Activated CD4-positive, alpha-beta T cell treated with anti-CD3 and anti-CD28 coated beads, Interleukin-2, amount 50 U/mL, for 4 hours (primary cell): Measurements from ENCODE around the gene SPPL2B.

Experiments
- DNase-seq, 2 experiments: peaks; one replicate each; pipeline ENCODE4 v3.0.0-alpha.2; 2020

The SPPL2B gene

DNA sequence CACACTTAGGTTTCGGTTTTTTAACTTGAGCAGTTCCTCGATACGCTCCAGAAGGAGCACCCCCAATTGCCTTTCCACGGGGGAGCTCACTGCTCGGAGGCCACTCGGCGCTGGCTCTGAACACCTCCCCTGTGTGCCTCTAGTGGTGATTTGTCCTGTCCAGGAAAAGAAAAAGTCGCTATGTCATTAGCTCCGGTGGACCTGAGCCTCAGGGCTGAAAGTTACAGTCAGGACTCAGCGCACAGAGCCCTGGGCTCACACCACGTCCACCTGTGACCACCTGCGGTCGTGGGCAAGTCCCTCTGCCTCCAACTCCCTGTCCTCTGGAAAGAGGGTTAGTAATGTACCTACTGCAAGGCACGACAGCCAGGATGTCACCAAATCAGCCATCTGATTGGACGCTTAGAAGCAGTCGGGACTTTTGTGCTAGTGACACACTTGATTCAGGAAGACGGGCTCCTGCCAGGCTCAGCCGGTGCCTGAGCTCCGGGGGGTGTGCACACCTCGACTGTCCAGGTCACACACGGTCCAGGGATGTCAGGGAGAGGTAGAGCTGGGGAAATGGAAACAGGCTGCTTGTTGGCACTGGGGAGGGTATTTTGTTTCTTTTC lies 27.7 kb downstream of the SPPL2B start:
- DNase-seq: no peak

DNA sequence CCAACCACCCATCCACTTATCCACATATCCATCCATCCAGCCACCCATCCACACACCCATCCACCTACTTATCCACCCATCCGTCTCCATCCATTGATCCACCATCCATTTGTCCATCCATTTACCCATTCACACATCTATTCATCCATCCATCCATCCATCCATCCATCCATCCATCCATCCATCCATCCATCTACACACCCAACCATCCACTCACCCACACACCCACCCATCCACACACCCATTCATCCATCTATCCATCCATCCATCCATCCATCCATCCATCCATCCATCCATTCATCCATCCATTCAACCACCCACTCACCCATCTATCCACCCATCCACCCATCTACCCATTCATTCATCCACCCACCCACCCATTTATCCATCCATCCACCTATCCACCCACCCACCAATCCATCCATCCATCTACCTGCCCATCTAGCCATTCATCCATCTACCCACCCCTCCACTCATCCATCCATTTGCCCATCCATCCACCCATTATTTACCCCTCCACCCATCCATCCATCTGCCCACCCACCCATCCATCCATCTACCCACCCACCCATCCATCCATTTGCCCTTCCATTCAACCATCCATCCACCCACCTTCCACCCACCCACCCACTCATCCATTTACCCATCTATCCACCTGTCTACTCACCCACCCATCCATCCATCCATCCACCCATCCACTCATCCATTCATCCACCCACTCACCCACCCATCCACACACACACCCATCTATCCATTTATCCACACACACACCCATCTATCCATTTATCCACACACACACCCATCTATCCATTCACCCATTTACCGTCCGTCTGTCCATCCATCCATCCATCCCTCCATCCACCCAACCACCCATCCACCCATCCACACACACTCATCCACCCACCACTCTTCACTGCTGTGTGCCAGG lies 29.1 kb downstream of the SPPL2B start:
- DNase-seq: no peak

DNA sequence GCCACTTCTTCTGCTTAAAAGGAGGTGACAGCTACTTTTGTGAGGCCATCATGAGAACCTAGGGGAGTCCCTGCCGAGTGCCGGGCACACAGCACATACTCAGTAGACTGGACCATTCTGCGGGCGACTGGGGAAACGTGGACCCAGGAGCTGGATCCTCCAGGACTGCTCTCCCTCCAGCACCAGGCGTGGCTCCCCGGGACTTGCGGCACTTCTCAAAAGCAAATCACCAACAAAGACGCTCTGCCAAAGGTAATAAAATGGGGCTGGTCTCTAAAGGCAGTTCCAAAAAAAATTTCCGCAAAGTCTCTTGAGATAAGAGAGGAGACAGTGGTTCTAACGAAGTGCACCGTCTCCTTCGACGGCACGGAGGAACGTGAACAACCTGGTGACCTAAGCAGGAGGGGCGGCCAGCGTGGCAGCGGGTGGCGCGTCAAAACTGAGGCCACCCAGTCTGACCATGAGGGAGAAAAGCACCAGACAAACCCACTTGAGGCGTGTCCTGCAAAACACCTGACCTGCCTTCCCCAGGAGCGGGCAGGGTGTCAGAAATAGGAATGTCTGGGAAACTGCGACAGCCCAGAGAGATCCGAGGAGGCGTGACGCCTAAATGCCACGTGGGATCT lies 30.2 kb downstream of the SPPL2B start:
- DNase-seq: no peak

DNA sequence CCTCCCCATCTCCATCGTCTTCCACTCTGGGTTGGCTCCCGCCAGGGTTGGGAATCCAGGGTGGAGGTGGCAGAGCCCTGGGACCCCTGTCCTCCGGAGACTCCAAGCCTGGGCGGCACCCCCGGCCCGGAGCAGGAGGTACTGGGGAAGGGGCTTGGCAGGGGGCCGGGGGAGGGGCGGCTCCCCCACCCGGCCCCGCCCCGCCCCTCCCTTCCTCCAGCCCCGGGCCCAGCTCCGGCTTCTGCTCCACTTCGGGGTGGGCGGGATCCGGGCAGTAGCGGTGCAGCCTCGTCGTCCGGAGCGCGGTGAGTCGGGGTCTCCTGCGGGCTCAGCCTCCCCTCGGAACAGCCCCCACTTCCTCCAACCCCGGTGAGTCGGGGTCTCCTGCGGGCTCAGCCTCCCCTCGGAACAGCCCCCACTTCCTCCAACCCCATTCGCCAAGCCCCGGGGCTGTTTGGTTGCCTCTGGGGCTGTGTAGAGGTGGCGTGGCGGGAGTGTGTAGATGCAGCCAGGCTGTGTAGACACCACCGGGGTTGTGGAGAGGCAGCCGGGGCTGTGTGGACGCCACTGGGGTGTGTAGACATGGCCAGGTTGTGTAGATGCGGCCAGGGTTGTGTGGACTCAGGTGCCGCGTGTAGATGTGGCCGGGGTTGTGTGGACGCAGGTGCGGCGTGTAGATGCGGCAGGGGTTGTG lies 31.7 kb downstream of the SPPL2B start, which contains the start of gene TMPRSS9:
Gene TMPRSS9 (plus strand): TSS at position 274 of the 694 bp plus-strand sequence. CDS start 29,521 bp downstream, outside the sequence.
- DNase-seq: no peak

GRCh38 chr19:2360833-2361232 lies 32.3 kb downstream of the SPPL2B start:
- no peak for DNase-seq

DNA sequence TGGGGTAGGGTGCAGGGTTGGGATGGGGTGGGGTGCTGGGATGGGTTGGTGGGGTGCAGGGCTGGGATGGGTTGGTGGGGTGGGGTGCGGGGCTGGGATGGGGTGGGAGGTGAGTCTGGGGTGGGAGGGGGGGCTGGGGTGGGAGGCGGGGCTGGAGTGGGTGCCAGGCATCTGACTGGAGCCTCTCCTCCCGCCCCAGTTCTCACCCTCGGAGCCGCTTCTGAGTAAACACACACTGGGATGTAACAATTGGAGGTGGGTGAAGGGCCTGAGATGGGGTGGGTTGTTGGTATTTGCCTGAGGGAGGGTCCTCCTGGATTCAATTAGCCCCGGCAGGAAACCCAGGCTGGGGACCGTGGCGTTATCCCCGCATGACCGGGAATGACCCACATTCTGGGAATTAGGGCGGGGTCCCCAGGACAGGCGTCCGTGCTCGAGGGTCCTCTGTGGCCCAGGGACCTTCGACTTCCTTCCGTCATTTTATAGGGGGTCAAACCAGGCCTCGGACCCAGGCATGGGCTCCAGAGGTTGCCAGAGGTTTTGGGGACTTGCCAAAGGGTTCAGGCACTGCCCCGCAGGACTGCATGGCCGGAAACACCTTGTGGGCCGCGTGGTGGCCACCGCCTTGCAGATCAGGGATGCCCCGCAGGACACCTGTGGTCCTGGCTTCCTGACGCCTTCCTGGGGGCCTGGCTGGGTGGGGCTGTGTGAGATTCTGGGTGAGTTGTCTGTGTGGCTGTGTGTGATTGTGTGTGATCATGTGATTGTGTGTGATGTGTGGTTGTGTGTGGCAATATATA lies 33.0 kb downstream of the SPPL2B start:
- DNase-seq: no peak

GRCh38 chr19:2362046-2362969 lies 33.8 kb downstream of the SPPL2B start:
- no peak for DNase-seq

DNA sequence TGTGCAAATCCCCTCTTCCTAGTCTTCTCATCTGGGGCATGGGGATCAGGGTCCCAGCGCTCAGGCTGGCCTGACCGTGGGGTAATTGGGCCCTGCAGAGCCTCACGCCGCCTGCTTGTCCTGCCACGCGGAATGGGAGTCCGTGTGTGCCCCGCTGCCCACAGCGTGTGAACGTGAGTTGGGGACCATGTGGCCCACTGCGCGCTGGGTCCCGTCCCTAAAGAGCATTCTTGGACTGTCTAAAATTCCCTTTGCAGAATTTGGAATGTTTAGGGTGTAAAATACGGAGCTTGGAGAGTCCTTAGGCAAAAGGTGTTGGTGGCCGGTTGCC lies 34.5 kb downstream of the SPPL2B start:
- DNase-seq: no peak

GRCh38 chr19:2363419-2363818 lies 34.9 kb downstream of the SPPL2B start:
- DNase-seq: no peak

- DNase-seq: no peak
Measured at GRCh38 chr19:2365201-2365970, 36.9 kb downstream of the SPPL2B start.

GRCh38 chr19:2371656-2372055 lies 43.2 kb downstream of the SPPL2B start:
- no peak for DNase-seq

- DNase-seq: no peak
Measured at GRCh38 chr19:2372076-2372612, 43.7 kb downstream of the SPPL2B start.

- no peak for DNase-seq
Measured at GRCh38 chr19:2374808-2375207, 46.3 kb downstream of the SPPL2B start.

GRCh38 chr19:2375353-2376121 lies 47.1 kb downstream of the SPPL2B start:
- DNase-seq: no peak

- no peak for DNase-seq
Measured at GRCh38 chr19:2376784-2377519, 48.5 kb downstream of the SPPL2B start.

DNA sequence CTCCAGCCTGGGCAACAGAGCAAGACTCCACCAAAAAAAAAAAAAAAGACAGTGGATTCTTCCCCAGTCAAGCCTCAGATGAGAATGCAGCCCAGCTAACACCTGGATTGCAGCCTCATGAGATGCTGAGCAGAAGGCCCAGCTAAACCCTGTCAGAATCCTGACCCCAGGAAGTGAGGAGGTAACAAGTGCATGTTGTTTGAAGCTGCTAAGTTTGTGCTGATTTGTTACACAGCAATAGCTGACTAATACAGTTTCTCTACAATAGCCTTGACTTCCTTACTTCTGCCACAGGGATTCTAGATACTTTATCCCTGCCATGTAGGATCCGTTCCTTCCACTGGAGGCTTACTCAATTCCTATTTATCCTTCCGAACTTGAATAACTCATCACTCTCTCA lies 52.1 kb downstream of the SPPL2B start:
- no peak for DNase-seq

DNA sequence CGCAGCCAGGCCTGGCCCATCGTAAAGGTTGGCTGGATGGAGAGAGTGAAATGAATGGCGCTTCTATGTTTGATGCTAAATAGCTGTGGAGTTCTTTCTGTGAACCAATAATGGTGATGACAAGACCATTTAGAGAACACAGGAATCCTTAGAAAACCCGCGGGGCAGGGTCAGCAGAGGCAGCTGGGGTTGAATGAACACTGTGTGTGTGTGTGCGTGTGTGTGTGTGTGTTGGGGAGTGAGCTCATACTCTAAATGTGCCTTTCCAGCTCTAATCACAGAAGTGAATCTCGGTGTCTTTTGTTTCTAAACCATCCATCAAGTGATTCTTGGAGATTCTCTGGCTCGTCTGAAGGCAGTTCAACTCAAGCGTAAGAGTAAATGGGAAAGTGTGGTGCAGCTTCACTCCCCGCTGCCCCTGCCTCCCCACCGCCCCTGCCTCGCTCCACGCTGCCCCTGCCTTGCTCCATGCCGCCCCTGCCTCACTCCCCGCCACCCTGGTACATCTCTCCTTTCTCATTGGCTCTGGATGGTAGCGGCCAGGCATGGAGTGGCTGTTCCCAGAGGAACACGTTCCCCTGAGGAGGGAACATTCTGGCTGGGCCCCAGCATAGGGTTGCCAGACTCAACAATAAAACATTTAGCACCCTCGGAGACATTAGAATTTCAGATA lies 52.8 kb downstream of the SPPL2B start:
- DNase-seq: no peak
